Central memory CD8-positive, alpha-beta T cell (primary cell): ENCODE results near the gene MCF2L.

Experiments
- ATAC-seq: fragments of 150-1000 bp; cut with Tn5 transposase; replicated peaks from 2 replicates; pipeline ENCODE4 v1.10.0; 2022; ENCODE audit warnings: mild to moderate bottlenecking, moderate FRiP score, moderate number of reproducible peaks; ENCODE audit not compliant: poor library complexity, severe bottlenecking; ENCODE audit errors: extremely low read depth
- DNase-seq, 2 donors: peaks; one replicate each; pipeline ENCODE4 v3.0.0; 2021; ENCODE audit warnings: low spot score in 2 of 2
- H3K27ac Mint-ChIP-seq: one replicate; pipeline ENCODE4 v1.8.0; 2022; ENCODE audit warnings: low read depth, mild to moderate bottlenecking, moderate library complexity, mixed read lengths
- H3K27me3 Mint-ChIP-seq: one replicate; pipeline ENCODE4 v1.8.0; 2022; ENCODE audit warnings: mixed read lengths
- H3K36me3 Mint-ChIP-seq: one replicate; pipeline ENCODE4 v1.8.0; 2022; ENCODE audit warnings: mild to moderate bottlenecking, moderate library complexity, mixed read lengths; ENCODE audit not compliant: insufficient read depth
- H3K4me1 Mint-ChIP-seq: one replicate; pipeline ENCODE4 v1.8.0; 2022; ENCODE audit warnings: mixed read lengths
- H3K4me3 Mint-ChIP-seq: one replicate; pipeline ENCODE4 v1.8.0; 2022; ENCODE audit warnings: mild to moderate bottlenecking, moderate library complexity, mixed read lengths
- H3K9me3 Mint-ChIP-seq: one replicate; pipeline ENCODE4 v1.8.0; 2022; ENCODE audit warnings: mixed read lengths

MCF2L gene

GRCh38 chr13:113148407-113148806, 179.4 kb downstream of the MCF2L start:
- ATAC-seq (no peak), DNase-seq (no peak)
- Mint-ChIP-seq H3K27me3 (peaks cover 20% of the 10 kb centered on the region), H3K27ac (no peak overlapping the region), H3K4me1 (peaks cover 15% of the 10 kb centered on the region), H3K36me3 (peaks cover 2% of the 10 kb centered on the region), H3K9me3 (no peaks in the 10 kb centered on the region), H3K4me3 (no peak overlapping the region)

DNA sequence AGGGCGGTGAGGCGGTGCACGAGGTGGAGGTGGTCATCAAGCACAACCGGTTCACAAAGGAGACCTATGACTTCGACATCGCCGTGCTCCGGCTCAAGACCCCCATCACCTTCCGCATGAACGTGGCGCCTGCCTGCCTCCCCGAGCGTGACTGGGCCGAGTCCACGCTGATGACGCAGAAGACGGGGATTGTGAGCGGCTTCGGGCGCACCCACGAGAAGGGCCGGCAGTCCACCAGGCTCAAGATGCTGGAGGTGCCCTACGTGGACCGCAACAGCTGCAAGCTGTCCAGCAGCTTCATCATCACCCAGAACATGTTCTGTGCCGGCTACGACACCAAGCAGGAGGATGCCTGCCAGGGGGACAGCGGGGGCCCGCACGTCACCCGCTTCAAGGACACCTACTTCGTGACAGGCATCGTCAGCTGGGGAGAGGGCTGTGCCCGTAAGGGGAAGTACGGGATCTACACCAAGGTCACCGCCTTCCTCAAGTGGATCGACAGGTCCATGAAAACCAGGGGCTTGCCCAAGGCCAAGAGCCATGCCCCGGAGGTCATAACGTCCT, 180.0 kb downstream of the MCF2L start:
- no peaks in the 10 kb centered on the region for H3K9me3 Mint-ChIP-seq
- DNase-seq (no peak), ATAC-seq (no peak)
- peaks cover 20% of the 10 kb centered on the region for H3K27me3 Mint-ChIP-seq
- no peak overlapping the region for H3K27ac Mint-ChIP-seq
- no peak overlapping the region for H3K4me3 Mint-ChIP-seq
- peaks cover 15% of the 10 kb centered on the region for H3K4me1 Mint-ChIP-seq
- peaks cover 4% of the 10 kb centered on the region for H3K36me3 Mint-ChIP-seq
